Fibroblast of skin of scalp (primary cell): ENCODE results near the gene PLSCR4.
A peak's percentile ranks its signal among the peaks of the same experiment; 100 is the strongest.

Experiments used
- DNase-seq: peaks from one replicate; pipeline ENCODE4 v3.0.0-alpha.2; 2013

Gene PLSCR4

GRCh38 chr3:146160321-146160963 is 90.5 kb downstream of the PLSCR4 start:
- peak; percentile 77 for DNase-seq

DNA sequence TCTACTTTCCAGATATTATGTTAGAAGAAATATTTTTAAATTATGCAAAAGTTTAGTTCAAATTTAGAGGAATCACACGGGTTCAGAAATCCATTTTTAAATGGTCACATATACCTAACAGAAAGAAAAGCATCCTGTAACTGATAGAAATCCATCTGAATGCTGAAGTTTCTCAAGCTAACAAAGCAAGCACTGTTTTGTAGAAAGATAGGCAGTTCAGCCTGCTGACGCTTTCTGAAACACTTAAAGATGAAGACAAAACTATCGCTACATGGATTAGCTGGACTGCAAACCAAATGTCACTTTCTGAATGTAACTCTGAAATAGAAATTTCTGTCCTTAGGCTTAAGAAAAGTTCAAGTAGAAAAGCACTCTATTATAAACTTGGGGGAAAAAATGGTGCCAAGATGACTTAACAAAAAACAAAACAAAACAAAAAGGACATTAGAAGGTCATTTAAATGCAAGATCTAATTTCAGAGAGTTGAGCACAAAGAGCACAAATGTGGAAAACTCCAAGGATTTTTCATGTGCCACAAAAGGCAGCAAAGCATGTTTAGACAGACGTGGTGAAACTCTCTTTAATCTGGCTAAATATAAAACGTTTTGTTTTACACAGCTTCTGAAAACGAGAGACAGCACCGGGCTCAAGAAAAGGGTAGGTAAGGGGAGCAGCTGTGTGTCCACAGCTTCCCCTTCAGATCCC is 91.1 kb downstream of the PLSCR4 start:
- DNase-seq, result no peak

- no peak for DNase-seq
Measured at GRCh38 chr3:146159037-146159436, 91.9 kb downstream of the PLSCR4 start.

DNA sequence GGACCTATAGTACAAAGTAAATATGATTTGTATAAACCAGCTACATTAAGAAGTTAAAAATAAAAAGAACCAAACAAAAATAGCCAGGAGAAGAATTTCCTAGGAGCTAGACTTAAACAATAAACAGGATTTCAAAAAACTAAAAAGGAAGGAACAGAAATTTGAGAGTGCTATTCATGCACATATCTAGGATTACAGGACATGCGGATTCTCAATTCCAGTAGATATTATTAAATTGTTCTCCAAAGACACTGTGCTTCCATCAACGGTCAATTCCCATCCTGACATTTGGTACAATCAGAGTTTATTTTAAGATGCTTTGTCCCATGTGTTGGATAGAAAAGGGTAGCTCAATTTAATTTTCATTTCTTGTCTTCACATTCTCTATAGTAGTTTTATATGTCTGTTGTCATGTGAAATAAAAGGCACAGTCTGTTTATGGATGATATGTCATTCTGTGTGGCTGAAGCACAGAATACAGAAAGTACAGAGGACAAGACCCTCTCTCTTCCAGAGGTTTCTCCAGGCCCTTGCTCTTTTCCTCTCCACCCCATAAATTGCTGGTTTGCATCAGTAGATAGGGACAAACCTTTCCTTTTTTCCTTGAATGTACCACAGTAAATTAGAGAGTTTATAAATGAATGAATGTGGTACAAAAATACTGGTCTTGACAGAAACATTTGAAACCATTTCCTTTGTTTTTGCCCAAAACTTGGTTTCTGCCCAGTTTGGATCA is 93.4 kb downstream of the PLSCR4 start:
- no peak for DNase-seq

DNA sequence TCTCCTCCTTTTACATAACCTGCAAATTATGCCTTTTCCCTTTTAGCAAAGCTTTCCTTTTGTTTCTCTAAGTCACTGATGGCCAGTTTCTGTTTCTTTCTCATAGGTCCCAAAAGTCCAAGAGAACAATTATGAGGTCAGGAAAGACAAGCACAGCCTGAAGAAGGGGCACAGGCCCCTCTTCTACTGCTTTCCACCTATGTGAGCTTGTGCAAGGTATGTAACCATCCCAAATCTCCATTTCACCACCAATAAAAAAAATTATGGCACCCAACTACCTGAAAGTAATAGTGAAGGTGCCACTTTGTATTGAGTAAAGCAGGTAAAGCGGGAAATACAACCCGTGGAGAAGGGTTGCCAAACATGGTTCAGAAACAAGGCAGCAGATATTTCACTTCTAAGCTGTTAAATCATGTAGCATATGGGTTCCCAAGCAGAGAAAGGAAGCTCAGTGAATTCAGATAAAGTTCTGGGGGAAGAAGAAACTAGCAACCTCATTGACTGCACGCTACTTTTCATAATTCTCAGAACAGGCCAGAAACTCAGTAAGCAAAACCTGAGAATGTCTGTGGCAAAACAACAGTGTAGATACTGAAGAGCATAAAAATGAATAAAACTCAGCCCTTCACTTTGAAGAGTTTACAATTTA is 94.1 kb downstream of the PLSCR4 start:
- no peak for DNase-seq

- no peak for DNase-seq
Measured at GRCh38 chr3:146156095-146156494, 94.8 kb downstream of the PLSCR4 start.

- DNase-seq, result no peak
Measured at GRCh38 chr3:146154995-146155394, 95.9 kb downstream of the PLSCR4 start.

GRCh38 chr3:146154316-146154715 is 96.6 kb downstream of the PLSCR4 start:
- no peak for DNase-seq

GRCh38 chr3:146153429-146153828 is 97.5 kb downstream of the PLSCR4 start:
- no peak for DNase-seq

DNA sequence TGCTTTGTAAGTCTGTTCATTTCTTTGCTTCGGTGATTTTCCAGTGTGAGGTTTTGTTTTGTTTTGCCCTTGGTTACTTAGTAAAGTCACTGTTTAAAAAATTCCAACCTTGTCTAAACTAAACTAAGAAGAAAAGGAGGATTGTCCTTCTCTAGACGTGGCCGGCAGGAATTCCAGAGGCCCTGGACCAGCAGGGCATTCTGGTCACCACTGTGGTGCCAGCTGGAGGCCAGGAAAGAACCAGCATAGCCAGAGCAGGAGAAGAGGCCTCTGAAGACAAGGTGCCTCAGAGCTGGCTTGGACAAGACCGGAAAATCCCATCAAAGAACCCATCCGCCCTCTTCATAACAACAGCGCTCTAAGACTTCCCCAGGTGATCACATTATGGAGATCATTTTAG is 98.1 kb downstream of the PLSCR4 start:
- no peak for DNase-seq

DNA sequence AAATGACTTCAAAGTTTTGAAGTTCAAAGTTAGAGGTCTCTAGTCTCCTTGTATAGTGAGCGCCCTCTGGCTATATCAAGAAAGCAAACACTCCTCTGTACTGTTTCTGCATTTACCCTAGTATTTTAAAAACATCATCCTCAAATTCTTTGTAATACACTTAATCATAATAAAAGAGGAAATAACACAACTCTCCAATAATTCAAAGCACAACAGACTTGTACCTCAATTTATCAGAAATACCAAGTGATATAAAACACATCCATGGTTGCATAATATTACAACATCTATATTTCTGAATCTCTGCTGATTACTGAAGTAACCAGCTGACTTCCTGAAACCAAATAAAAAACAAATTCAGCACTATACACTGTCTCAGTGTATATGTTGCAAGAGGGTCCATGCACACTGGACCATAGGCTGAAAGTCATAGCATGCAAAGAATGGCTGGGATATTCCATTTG is 102.4 kb downstream of the PLSCR4 start:
- DNase-seq, result no peak

- DNase-seq, result no peak
Measured at GRCh38 chr3:146145642-146146041, 105.3 kb downstream of the PLSCR4 start.

DNA sequence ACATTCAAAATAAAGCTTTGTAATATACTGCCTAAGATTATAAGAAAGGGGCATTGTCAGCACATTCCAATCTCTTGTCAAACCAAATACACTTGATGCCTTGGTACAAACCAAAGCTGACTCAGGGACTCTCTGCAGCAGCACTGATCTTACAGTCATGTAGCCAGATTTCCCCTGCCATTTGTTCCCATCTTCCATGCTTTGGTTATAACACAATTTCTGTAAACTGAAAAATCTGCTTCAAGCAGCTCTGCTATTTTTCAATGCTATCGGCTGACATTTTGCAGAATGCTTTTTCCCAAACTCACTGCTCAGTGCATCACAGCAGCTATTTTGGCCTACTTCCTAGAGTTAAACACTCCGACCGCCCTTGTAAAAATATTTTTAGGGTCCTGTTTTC is 108.1 kb downstream of the PLSCR4 start:
- peak; percentile 62 for DNase-seq
